IMR-90 (cell line): Measurements from ENCODE around the gene AUTS2. TPM values are rescaled to one million over a fixed set of nuclear protein-coding genes. Genes with fewer than 3 reads are reported as not detected.

Experiments used
- ATAC-seq: fragments of 200-7000 bp; cut with Tn5 transposase; 2 replicates; pipeline ENCODE4 v1.9.1; 2020; ENCODE audit warnings: low read depth, mild to moderate bottlenecking, moderate library complexity
- BruUV-seq: library from RNA; stranded (reverse); fragments of 400-500 nt; replicated peaks from 2 replicates; lab custom pipeline; 2021; lab: Mats Ljungman, UMichigan
- CTCF ChIA-PET: fragments of 300-600 bp; formaldehyde crosslinking; extraction: SDS; loops from one replicate; lab custom pipeline; 2021; ENCODE audit warnings: antibody characterized with exemption; lab: Yijun Ruan, JAX
- POLR2A ChIA-PET: fragments of 300-600 bp; sonication (Branson Sonifier 250); formaldehyde crosslinking; loops from one replicate; lab custom pipeline; 2022; ENCODE audit warnings: antibody characterized with exemption; ENCODE audit not compliant: unreplicated experiment; lab: Charles Lee
- DNase-seq: peaks from one replicate; pipeline ENCODE4 v3.0.0; 2013
- H2AFZ ChIP-seq: replicated peaks from 2 replicates; pipeline ENCODE3; 2013; ENCODE audit warnings: low read length, mild to moderate bottlenecking; ENCODE audit not compliant: poor library complexity
- H2AK5ac ChIP-seq: 2 replicates; pipeline ENCODE4 v1.6.1; 2013; ENCODE audit warnings: low read depth, low read length, inconsistent platforms
- H2AK9ac ChIP-seq: replicated peaks from 2 replicates; pipeline ENCODE3; 2013; ENCODE audit warnings: mild to moderate bottlenecking, low read depth, low read length, moderate library complexity; ENCODE audit not compliant: poor library complexity
- H2BK120ac ChIP-seq: 2 replicates; pipeline ENCODE4 v1.6.1; 2013; ENCODE audit warnings: low read depth, low read length, inconsistent platforms
- H2BK15ac ChIP-seq: 3 replicates; pipeline ENCODE4 v1.6.1; 2013; ENCODE audit warnings: low read depth, low read length, inconsistent platforms
- H2BK20ac ChIP-seq: 2 replicates; pipeline ENCODE4 v1.6.1; 2013; ENCODE audit warnings: low read depth, mild to moderate bottlenecking, inconsistent platforms, low read length, moderate library complexity
- H2BK5ac ChIP-seq: 2 replicates; pipeline ENCODE4 v1.6.1; 2013; ENCODE audit warnings: mild to moderate bottlenecking, low read depth, low read length, inconsistent platforms; ENCODE audit not compliant: poor library complexity, severe bottlenecking
- H3K14ac ChIP-seq: replicated peaks from 2 replicates; pipeline ENCODE4 v1.6.1; 2013; ENCODE audit warnings: low read depth, low read length, inconsistent platforms
- H3K18ac ChIP-seq: 2 replicates; pipeline ENCODE4 v1.6.1; 2013; ENCODE audit warnings: low read depth, low read length, control low read depth
- H3K23ac ChIP-seq: 2 replicates; pipeline ENCODE4 v1.6.1; 2013; ENCODE audit warnings: low read depth, low read length, inconsistent platforms
- H3K27ac ChIP-seq: 2 replicates; pipeline ENCODE4 v1.5.1; 2013; ENCODE audit warnings: mild to moderate bottlenecking, control low read depth, low read length; ENCODE audit not compliant: insufficient read depth
- H3K27me3 ChIP-seq: 2 replicates; pipeline ENCODE4 v1.6.1; 2013; ENCODE audit warnings: low read length; ENCODE audit not compliant: control insufficient read depth, insufficient read depth
- H3K36me3 ChIP-seq: 2 replicates; pipeline ENCODE4 v1.6.1; 2013; ENCODE audit warnings: low read length, mixed read lengths; ENCODE audit not compliant: control insufficient read depth, insufficient read depth
- H3K4ac ChIP-seq: 2 replicates; pipeline ENCODE4 v1.6.1; 2013; ENCODE audit warnings: low read depth, low read length, inconsistent platforms
- H3K4me1 ChIP-seq: 2 replicates; pipeline ENCODE4 v1.6.1; 2013; ENCODE audit warnings: low read length, mixed read lengths; ENCODE audit not compliant: control insufficient read depth, insufficient read depth
- H3K4me2 ChIP-seq: 2 replicates; pipeline ENCODE4 v1.6.1; 2013; ENCODE audit warnings: low read depth, mild to moderate bottlenecking, control low read depth, low read length, moderate library complexity
- H3K4me3 ChIP-seq: 2 replicates; pipeline ENCODE4 v1.5.1; 2013; ENCODE audit warnings: low read depth, mild to moderate bottlenecking, control low read depth, low read length, moderate library complexity; ENCODE audit not compliant: insufficient read depth
- H3K56ac ChIP-seq: 2 replicates; pipeline ENCODE4 v1.6.1; 2013; ENCODE audit warnings: low read length, inconsistent platforms; ENCODE audit not compliant: insufficient read depth; ENCODE audit errors: extremely low read depth
- H3K79me1 ChIP-seq, 2 experiments: 2 replicates each; pipeline ENCODE4 v1.6.1; 2013; ENCODE audit warnings: low read length in 2 of 2, inconsistent platforms in 1 of 2, low read depth in 1 of 2
- H3K9ac ChIP-seq: 2 replicates; pipeline ENCODE4 v1.6.1; 2013; ENCODE audit warnings: low read depth, low read length, control low read depth
- H3K9me1 ChIP-seq: 2 replicates; pipeline ENCODE4 v1.6.1; 2013; ENCODE audit warnings: low read length, inconsistent platforms; ENCODE audit not compliant: insufficient read depth
- H3K9me3 ChIP-seq: 2 replicates; pipeline ENCODE4 v1.6.1; 2013; ENCODE audit warnings: low read length; ENCODE audit not compliant: control insufficient read depth, insufficient read depth
- H4K20me1 ChIP-seq: 2 replicates; pipeline ENCODE4 v1.6.1; 2013; ENCODE audit warnings: low read length, inconsistent platforms; ENCODE audit not compliant: insufficient read depth
- H4K5ac ChIP-seq: 2 replicates; pipeline ENCODE4 v1.6.1; 2013; ENCODE audit warnings: mild to moderate bottlenecking, low read depth, low read length, control low read depth
- H4K8ac ChIP-seq, 2 experiments: 2 replicates each; pipeline ENCODE4 v1.6.1; 2013; ENCODE audit warnings: low read depth in 2 of 2, low read length in 2 of 2, control low read depth in 1 of 2, inconsistent platforms in 1 of 2
- H4K91ac ChIP-seq: 2 replicates; pipeline ENCODE4 v1.6.1; 2013; ENCODE audit warnings: low read depth, low read length, inconsistent platforms; ENCODE audit not compliant: insufficient read depth
- CEBPB ChIP-seq: IDR thresholded peaks from 2 replicates; pipeline ENCODE4 v1.6.1; 2012; ENCODE audit warnings: low read depth, low read length, improper control_type of control experiment
- ELK1 ChIP-seq: fragments of 150-350 bp; IDR thresholded peaks from 2 replicates; pipeline ENCODE4 v1.6.1; 2016; ENCODE audit warnings: low read depth, mild to moderate bottlenecking, low read length, moderate library complexity, borderline replicate concordance
- WGBS, 2 experiments: methylation state at CpG; one replicate each; pipeline versions ENCODE4 v1.1.5 to v1.1.7; 2013; ENCODE audit warnings: missing lambda C conversion rate in 2 of 2; ENCODE audit not compliant: insufficient read length in 1 of 2; ENCODE audit errors: extremely low coverage in 2 of 2; 5-methylcytosine and 5-hydroxymethylcytosine counted together
- dilution Hi-C: fragments of 300-500 bp; cut with HindIII; formaldehyde crosslinking; loops from one replicate; pipeline ENCODE4 v1.14.3; 2018; ENCODE audit warnings: low sequenced_read_pairs; ENCODE audit not compliant: unreplicated experiment
- in situ Hi-C: fragments of 300-500 bp; cut with MboI; formaldehyde crosslinking; loops from 3 replicates; pipeline ENCODE4 v1.14.3; 2019; ENCODE audit warnings: low sequenced_read_pairs, inconsistent platforms, mixed read lengths
- intact Hi-C: fragments of 100-400 bp; cut with micrococcal nuclease; formaldehyde crosslinking; loops from 2 replicates; pipeline ENCODE4 v1.10.0; 2022
- polyA plus RNA-seq, 3 experiments: library from polyadenylated mRNA; depleted of rRNA; stranded (reverse); fragments of >200 nt; gene quantifications; 2 replicates each; pipeline ENCODE4 v1.2.3, GENCODE V29; 2012; ENCODE audit warnings: low replicate concordance in 1 of 3
- total RNA-seq: library from RNA; depleted of rRNA; stranded (reverse); fragments of >200 nt; gene quantifications from 2 replicates; pipeline ENCODE4 v1.2.3, GENCODE V29; 2012

Gene AUTS2
- total and polyA plus RNA-seq, 2 of the 4 experiments (the other 2 are of a cell fraction) = 0.90 to 3.0 TPM

GRCh38 chr7:70215491-70215890 lies 617.2 kb downstream of the AUTS2 start:
- no peak overlapping the region for H3K18ac ChIP-seq
- H3K4me3 ChIP-seq = no peak overlapping the region
- no peak overlapping the region for H3K27ac ChIP-seq
- no peak overlapping the region for H4K8ac ChIP-seq
- no peaks in the 10 kb centered on the region for H3K9me1 ChIP-seq
- WGBS, 2 experiments = 0% methylated on average over 1 of the region's 1 CpG; no CpG with 5 or more reads in 1 of the 2 experiments
- no peak overlapping the region for H4K91ac ChIP-seq
- no peak overlapping the region for H3K4ac ChIP-seq
- H3K4me2 ChIP-seq = no peak overlapping the region
- H2BK5ac ChIP-seq = no peak overlapping the region
- H3K79me1 ChIP-seq = no peaks in the 10 kb centered on the region
- no peak overlapping the region for H2AK5ac ChIP-seq
- POLR2A ChIA-PET = no interaction called here
- no peak overlapping the region for H3K9ac ChIP-seq
- no peak overlapping the region for H3K23ac ChIP-seq
- H4K20me1 ChIP-seq = no peaks in the 10 kb centered on the region
- TF ChIP-seq CEBPB = peak; percentile 25; the same call in 1 of the 2 replicates
- TF ChIP-seq ELK1 = no peak
- intact Hi-C loops = no loop called here
- H3K56ac ChIP-seq = no peak overlapping the region
- no peak overlapping the region for H2BK15ac ChIP-seq
- no TSS peak for BruUV-seq
- no peak overlapping the region for H2AFZ ChIP-seq
- no peak overlapping the region for H4K5ac ChIP-seq
- no peak for ATAC-seq
- CTCF ChIA-PET = interaction anchor here (0.6 to 1.5 kb wide), 2 partner anchors 10 to 1739 kb away, joined by 3 to 5 read pairs; no protein-coding TSS in a partner anchor
- no peak overlapping the region for H2BK120ac ChIP-seq
- H3K9me3 ChIP-seq = peaks cover 4% of the 10 kb centered on the region; the same call in 1 of the 2 replicates
- no peaks in the 10 kb centered on the region for H3K27me3 ChIP-seq
- H3K14ac ChIP-seq = no peak overlapping the region
- dilution Hi-C loops = no loop called here
- H3K36me3 ChIP-seq = no peaks in the 10 kb centered on the region
- no peak overlapping the region for H2BK20ac ChIP-seq
- no peaks in the 10 kb centered on the region for H3K4me1 ChIP-seq
- H2AK9ac ChIP-seq = no peak overlapping the region
- DNase-seq = no peak
- in situ Hi-C loops = no loop called here
